SK-N-MC (cell line): ENCODE results near the gene FN3K.

Experiments
- EZH2 ChIP-seq: fragments of 200-600 bp; sonication (generic); IDR thresholded peaks from one replicate; pipeline ENCODE4 v1.6.1; 2017; ENCODE audit warnings: antibody characterized with exemption
- FOXP2 ChIP-seq: optimal IDR thresholded peaks from 2 replicates; pipeline ENCODE3; 2011; ENCODE audit warnings: mild to moderate bottlenecking, moderate library complexity; ENCODE audit not compliant: insufficient read depth; ENCODE audit errors: extremely low read length, control extremely low read depth
- POLR2AphosphoS5 ChIP-seq: IDR thresholded peaks from 2 replicates; pipeline ENCODE4 v1.6.1; 2012; ENCODE audit warnings: mild to moderate bottlenecking, low read depth, low read length, borderline replicate concordance

DNA sequence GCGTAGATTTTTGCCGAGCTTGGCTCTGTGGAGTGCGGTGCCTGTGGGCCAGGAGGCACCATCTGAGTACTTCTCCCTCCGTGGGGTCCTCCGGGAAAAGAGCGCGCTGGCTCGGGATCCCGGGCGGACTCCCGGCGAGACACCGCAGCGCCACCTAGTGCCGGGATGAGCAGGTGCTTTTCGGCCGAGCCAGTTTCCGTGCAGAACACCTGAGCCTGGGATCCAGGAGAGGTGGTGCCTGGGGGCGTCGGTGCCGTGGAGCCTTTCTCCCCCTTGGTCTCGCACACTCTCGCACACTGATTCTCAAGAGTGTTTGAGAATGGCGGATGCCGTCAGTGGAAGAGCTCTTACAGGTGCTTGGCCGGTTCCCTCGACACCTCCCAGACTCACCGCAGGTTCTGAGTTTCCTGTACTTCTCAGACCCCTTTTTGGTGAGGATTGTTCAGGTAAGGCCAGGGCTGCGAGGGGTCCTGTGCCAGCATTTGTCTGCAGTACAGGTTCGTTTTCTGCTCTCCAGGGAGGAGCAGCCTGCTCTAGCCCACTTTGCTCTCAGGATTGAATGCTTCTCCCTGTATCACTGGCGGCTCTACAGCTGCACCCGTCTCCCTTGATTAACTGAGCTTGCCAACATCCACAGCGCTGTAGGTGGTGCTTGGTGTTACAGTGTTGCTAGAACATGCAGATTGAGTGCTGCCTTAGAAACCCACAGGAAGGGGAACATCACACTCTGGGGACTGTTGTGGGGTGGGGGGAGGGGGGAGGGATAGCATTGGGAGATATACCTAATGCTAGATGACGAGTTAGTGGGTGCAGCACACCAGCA, 39.8 kb downstream of the FN3K start:
- TF ChIP-seq FOXP2 (no peak), POLR2AphosphoS5 (no peak), EZH2 (no peak)
